ENCODE measurements around the gene PPDPF. TPM values are rescaled to one million over a fixed set of nuclear protein-coding genes. Genes with fewer than 3 reads are reported as not detected.
A peak's percentile ranks its signal among the peaks of the same experiment; 100 is the strongest.

PPDPF gene
- total RNA-seq, 1 donor, result 38.4 TPM

DNA sequence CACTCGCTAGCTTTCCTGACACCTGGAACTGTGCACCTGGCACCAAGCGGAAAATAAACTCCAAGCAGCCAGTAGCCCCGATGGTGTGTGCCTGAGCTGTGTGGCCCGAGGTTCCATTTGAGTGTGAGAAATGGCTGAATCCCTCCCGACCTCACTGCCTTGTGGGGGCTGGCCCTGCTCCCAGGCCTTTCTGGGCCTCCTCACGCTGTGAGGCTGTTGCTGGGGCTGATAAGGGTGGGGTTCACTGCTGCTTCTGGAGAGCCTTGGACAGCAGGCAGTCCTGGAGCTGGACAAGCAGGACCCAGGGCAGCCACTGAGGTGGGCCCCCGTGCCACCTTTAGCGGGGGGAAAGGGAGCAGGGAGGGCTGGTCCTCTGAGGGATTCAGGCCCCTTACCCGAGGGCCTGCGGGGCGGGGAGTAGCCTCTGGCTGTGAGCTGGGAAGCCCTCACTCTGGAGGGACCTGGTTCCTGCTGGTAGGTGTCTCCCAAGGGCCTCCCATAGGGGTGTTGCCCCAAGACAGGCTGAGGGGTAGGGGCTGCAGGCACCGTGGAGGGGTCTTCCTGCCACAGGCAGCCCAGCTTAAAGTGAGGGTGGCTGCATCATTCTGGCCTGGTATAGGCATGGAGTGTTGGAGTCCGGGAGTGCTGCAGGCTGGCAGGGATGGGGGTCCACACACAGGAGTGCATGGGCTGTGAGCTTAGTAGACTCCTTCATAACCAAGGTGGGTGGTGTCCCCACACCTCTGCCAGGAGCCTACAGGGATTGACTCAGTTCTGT is 1.7 kb downstream of the PPDPF start:
- DNase-seq (ENCODE audit: low read depth), result no peak
- peak overlapping the region; percentile 74 for H3K4me3 ChIP-seq (ENCODE audit: low read depth, low read length)
- TF ChIP-seq, protein P1, sequence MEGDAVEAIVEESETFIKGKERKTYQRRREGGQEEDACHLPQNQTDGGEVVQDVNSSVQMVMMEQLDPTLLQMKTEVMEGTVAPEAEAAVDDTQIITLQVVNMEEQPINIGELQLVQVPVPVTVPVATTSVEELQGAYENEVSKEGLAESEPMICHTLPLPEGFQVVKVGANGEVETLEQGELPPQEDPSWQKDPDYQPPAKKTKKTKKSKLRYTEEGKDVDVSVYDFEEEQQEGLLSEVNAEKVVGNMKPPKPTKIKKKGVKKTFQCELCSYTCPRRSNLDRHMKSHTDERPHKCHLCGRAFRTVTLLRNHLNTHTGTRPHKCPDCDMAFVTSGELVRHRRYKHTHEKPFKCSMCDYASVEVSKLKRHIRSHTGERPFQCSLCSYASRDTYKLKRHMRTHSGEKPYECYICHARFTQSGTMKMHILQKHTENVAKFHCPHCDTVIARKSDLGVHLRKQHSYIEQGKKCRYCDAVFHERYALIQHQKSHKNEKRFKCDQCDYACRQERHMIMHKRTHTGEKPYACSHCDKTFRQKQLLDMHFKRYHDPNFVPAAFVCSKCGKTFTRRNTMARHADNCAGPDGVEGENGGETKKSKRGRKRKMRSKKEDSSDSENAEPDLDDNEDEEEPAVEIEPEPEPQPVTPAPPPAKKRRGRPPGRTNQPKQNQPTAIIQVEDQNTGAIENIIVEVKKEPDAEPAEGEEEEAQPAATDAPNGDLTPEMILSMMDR (IDR thresholded peaks at IDR 0.05; ENCODE audit: insufficient read depth, low read depth, low read length), result no peak

DNA sequence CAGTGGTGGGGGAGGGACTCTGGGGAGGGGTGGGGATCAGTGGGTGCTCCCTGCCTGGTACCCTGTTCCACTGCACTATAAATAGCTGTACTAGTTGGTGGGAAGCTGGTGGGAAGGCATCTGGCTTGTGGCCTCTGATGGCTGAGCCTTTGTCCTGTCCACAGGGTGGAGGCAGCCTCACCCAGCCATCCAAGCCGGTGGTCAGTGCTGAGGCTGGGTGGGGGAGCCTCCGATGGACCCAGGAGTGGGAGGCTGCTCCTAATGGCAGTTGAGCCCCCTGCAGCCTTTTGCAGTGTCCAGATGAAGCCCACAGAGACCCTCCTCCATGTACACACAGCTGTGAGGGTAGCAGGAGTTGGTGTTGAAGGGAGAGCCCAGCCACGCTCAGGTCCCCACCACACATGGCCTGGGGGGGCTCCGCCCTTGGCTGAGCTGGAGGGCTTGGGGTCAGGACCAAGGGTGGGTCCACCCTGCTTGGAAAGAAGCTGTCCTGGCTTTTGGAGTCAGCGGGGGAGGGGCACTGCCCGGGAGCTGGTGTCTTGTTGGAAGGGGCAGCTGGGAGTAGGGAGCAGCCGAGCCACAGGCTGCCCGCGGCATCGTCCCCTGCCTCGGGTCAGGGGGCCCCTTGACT is 2.5 kb downstream of the PPDPF start:
- TF ChIP-seq, protein P1 (IDR thresholded peaks at IDR 0.05; ENCODE audit: insufficient read depth, low read depth, low read length), result no peak
- no peak overlapping the region for H3K4me3 ChIP-seq (ENCODE audit: low read depth, low read length)
- DNase-seq (ENCODE audit: low read depth), result no peak

DNA sequence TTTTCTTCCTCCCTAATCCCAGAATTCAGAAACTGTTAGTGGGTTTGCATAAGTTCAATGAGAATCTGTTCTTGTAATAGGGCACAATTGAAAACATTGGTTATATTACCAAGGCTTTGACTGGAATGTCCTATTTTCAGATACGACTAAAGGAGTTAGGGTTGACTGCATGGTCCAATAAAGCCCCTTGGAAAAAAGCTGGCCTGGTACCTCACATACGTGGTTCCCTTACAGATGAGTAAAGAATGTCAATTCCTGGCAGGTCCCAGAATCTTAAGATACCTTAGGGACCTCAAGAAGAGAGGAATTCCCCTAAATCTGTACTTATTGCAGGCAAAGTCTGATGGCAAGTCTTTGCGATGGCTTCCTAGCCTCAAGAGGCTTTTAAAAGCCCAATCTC is 4.6 kb downstream of the PPDPF start:
- TF ChIP-seq, protein P1 (IDR thresholded peaks at IDR 0.05; ENCODE audit: insufficient read depth, low read depth, low read length), result no peak
- H3K4me3 ChIP-seq (ENCODE audit: low read depth, low read length), result no peak overlapping the region
- no peak for DNase-seq (ENCODE audit: low read depth)

DNA sequence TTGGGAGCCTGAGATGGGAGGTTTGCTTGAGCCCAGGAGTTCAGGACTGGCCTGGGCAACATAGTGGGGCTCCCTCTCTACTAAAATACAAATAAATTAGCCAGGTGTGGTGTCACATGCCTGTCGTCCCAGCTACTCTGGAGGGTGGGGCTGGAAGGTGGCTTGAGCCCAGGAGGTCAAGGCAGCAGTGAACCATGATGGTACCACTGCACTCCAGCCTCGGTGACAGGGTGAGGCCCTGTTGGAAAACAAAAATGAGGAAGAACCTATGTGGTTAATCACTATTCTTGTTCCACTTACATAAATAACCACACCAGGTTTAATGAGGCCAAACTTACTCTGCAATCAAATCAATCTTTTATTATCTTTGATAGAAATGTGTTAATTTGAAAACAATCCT is 5.4 kb downstream of the PPDPF start:
- DNase-seq (ENCODE audit: low read depth), result no peak
- TF ChIP-seq, protein P1 (IDR thresholded peaks at IDR 0.05; ENCODE audit: insufficient read depth, low read depth, low read length), result no peak
- no peak overlapping the region for H3K4me3 ChIP-seq (ENCODE audit: low read depth, low read length)

DNA sequence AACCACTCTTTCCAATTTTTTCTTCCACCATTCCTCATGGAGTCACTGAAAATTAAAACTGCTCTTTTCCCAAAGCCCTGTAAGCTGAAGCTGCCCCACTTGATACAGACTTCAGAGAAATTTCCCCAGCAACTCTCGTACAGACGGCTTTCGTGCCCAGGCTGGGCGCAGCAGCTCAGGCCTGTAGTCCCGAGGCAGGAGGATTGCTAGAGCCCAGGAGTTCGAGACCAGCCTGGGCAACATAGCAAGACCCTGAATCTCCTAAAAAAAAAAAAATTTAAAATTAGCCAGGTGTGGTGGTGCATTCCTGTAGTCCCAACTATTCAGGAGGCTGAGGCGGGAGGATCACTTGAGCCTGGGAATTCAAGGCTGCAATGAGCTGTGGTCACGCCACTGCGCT is 6.6 kb downstream of the PPDPF start:
- no peak for DNase-seq (ENCODE audit: low read depth)
- TF ChIP-seq, protein P1 (IDR thresholded peaks at IDR 0.05; ENCODE audit: insufficient read depth, low read depth, low read length), result no peak
- no peak overlapping the region for H3K4me3 ChIP-seq (ENCODE audit: low read depth, low read length)

DNA sequence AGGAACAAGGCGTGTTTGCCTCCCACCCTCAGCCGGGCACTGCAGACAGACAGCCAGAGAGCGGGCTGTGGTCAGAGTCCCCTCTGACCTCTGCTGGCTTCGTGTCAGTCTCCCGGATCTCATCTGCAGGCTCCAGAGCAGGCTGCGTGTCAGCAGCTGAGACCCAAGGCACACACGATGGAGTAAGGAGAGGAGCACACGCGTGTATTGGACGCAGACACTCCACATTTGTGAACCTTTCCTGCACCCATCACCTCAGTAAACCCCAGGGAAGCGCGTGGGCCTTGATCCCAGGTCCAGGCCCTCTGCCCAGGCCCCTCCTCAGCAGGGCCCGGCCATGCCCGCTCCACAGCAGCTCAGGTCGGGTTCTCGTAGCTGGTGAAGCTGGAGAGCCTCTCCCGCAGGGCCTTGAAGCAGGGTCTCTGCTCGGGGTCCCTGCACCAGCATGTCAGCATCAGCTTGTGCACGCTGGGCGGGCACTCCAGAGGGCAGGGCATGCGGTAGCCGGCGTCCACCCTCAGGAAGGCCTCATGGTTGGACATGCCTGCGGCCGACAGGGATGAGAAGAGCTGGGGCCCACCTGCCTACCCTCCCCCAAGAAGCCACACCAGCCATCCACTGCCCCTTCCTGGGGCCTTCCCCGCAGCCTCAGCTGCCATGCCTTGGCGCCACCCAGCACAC is 8.8 kb downstream of the PPDPF start:
- no peak for DNase-seq (ENCODE audit: low read depth)
- TF ChIP-seq, protein P1 (IDR thresholded peaks at IDR 0.05; ENCODE audit: insufficient read depth, low read depth, low read length), result no peak

More for the DNA sequence above, 8.8 kb downstream of the PPDPF start:
- H3K4me3 ChIP-seq (ENCODE audit: low read depth, low read length), result no peak overlapping the region

Data from fibroblast of villous mesenchyme (primary cell).